Measurements from ENCODE around the gene RUNX1. TPM values are rescaled to one million over a fixed set of nuclear protein-coding genes. Genes with fewer than 3 reads are reported as not detected.

Gene RUNX1
- total RNA-seq, 1 donor from 2014 or later = 7.8 TPM

DNA sequence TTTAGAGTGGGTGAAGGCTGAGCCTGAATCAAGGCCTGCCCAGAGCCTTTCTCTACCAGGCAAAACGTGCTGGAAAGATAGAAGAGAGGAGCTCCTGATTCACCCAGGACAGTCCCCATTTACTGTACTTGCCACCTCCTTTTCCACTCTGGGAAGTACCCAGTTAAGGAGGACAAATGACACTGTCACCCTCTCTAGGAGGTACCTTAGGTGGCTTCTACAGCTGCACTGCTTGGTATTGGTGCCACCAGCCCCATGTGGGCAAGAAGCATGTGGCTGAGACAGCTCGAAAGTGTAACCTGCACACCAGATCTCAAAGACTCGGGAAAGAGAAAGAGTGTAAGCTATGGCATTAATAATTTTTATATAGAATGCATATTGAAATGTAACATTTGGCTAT lies 42.3 kb downstream of the RUNX1 start:
- Histone ChIP-seq H3K36me3 (ENCODE audit: control insufficient read depth in 3 of 3, insufficient read depth in 3 of 3, low read length in 3 of 3) (no peaks in the 10 kb centered on the region), H3K9me3 (ENCODE audit: control insufficient read depth in 3 of 3, low read length in 3 of 3) (no peaks in the 10 kb centered on the region), H3K27ac (ENCODE audit: low read depth, low read length) (no peak overlapping the region), H3K4me3 (ENCODE audit: low read length in 3 of 3) (no peak overlapping the region), H3K9ac (ENCODE audit: low read depth in 1 of 3, low read length in 3 of 3) (no peak overlapping the region), H3K4me1 (ENCODE audit: control insufficient read depth in 3 of 3, insufficient read depth in 3 of 3, low read length in 3 of 3) (no peaks in the 10 kb centered on the region), H3K27me3 (ENCODE audit: control insufficient read depth in 3 of 3, insufficient read depth in 3 of 3, low read length in 3 of 3) (no peaks in the 10 kb centered on the region)

DNA sequence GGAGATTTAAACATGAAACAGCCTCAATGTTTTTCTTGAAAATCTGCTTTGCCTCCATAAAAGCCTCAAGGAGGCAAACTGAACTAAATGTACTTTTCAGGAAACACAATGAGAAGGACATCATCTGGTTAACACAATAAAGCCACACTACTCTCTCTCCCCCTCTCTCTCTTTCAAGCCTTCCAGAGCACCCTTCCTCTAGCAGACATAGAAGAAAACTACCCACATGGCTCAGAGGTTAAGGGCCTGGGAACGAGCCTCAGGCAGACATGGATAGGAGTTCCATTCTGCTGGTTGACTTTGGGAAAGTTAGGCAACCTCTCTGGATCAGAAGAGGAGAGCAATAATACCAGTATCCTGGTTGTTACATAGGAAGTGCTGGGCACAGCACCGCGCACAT lies 42.9 kb downstream of the RUNX1 start:
- no peaks in the 10 kb centered on the region for H3K27me3 ChIP-seq (ENCODE audit: control insufficient read depth in 3 of 3, insufficient read depth in 3 of 3, low read length in 3 of 3)
- no peak overlapping the region for H3K27ac ChIP-seq (ENCODE audit: low read depth, low read length)
- no peaks in the 10 kb centered on the region for H3K4me1 ChIP-seq (ENCODE audit: control insufficient read depth in 3 of 3, insufficient read depth in 3 of 3, low read length in 3 of 3)
- H3K36me3 ChIP-seq (ENCODE audit: control insufficient read depth in 3 of 3, insufficient read depth in 3 of 3, low read length in 3 of 3) = no peaks in the 10 kb centered on the region
- H3K4me3 ChIP-seq (ENCODE audit: low read length in 3 of 3) = no peak overlapping the region
- H3K9me3 ChIP-seq (ENCODE audit: control insufficient read depth in 3 of 3, low read length in 3 of 3) = no peaks in the 10 kb centered on the region
- no peak overlapping the region for H3K9ac ChIP-seq (ENCODE audit: low read depth in 1 of 3, low read length in 3 of 3)

GRCh38 chr21:35005560-35006224 lies 43.4 kb downstream of the RUNX1 start:
- Histone ChIP-seq H3K36me3 (ENCODE audit: control insufficient read depth in 3 of 3, insufficient read depth in 3 of 3, low read length in 3 of 3) (no peaks in the 10 kb centered on the region), H3K27me3 (ENCODE audit: control insufficient read depth in 3 of 3, insufficient read depth in 3 of 3, low read length in 3 of 3) (no peaks in the 10 kb centered on the region), H3K4me1 (ENCODE audit: control insufficient read depth in 3 of 3, insufficient read depth in 3 of 3, low read length in 3 of 3) (no peaks in the 10 kb centered on the region), H3K9me3 (ENCODE audit: control insufficient read depth in 3 of 3, low read length in 3 of 3) (no peaks in the 10 kb centered on the region), H3K4me3 (ENCODE audit: low read length in 3 of 3) (no peak overlapping the region), H3K9ac (ENCODE audit: low read depth in 1 of 3, low read length in 3 of 3) (no peak overlapping the region), H3K27ac (ENCODE audit: low read depth, low read length) (no peak overlapping the region)

GRCh38 chr21:35005077-35005476 lies 44.0 kb downstream of the RUNX1 start:
- Histone ChIP-seq H3K27ac (ENCODE audit: low read depth, low read length) (no peak overlapping the region), H3K36me3 (ENCODE audit: control insufficient read depth in 3 of 3, insufficient read depth in 3 of 3, low read length in 3 of 3) (no peaks in the 10 kb centered on the region), H3K9ac (ENCODE audit: low read depth in 1 of 3, low read length in 3 of 3) (no peak overlapping the region), H3K27me3 (ENCODE audit: control insufficient read depth in 3 of 3, insufficient read depth in 3 of 3, low read length in 3 of 3) (no peaks in the 10 kb centered on the region), H3K9me3 (ENCODE audit: control insufficient read depth in 3 of 3, low read length in 3 of 3) (no peaks in the 10 kb centered on the region), H3K4me1 (ENCODE audit: control insufficient read depth in 3 of 3, insufficient read depth in 3 of 3, low read length in 3 of 3) (no peaks in the 10 kb centered on the region), H3K4me3 (ENCODE audit: low read length in 3 of 3) (no peak overlapping the region)

DNA sequence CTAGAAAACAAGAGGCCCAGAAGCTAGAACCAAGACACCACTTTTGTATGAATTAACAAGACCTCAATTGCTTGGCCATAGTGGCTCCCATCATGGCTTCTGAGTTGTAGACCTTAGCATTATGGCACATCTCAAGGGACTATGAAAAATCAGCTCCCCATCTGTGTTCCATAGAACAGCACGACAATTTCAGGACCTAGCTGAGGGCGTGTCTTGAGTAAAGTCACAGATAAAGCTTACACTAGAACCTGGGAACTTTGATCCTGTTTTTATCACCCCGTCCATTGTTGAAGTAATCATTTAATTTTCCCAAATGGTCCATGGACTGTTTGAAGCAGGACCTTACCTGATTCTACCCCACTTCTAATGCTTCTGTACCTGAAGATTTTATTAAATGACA lies 44.8 kb downstream of the RUNX1 start:
- H3K27ac ChIP-seq (ENCODE audit: low read depth, low read length) = no peak overlapping the region
- no peaks in the 10 kb centered on the region for H3K36me3 ChIP-seq (ENCODE audit: control insufficient read depth in 3 of 3, insufficient read depth in 3 of 3, low read length in 3 of 3)
- H3K27me3 ChIP-seq (ENCODE audit: control insufficient read depth in 3 of 3, insufficient read depth in 3 of 3, low read length in 3 of 3) = no peaks in the 10 kb centered on the region

GRCh38 chr21:35002879-35003722 lies 46.0 kb downstream of the RUNX1 start:
- Histone ChIP-seq H3K9me3 (ENCODE audit: control insufficient read depth in 3 of 3, low read length in 3 of 3) (no peaks in the 10 kb centered on the region), H3K4me3 (ENCODE audit: low read length in 3 of 3) (no peak overlapping the region), H3K27me3 (ENCODE audit: control insufficient read depth in 3 of 3, insufficient read depth in 3 of 3, low read length in 3 of 3) (no peaks in the 10 kb centered on the region), H3K27ac (ENCODE audit: low read depth, low read length) (no peak overlapping the region), H3K9ac (ENCODE audit: low read depth in 1 of 3, low read length in 3 of 3) (no peak overlapping the region), H3K36me3 (ENCODE audit: control insufficient read depth in 3 of 3, insufficient read depth in 3 of 3, low read length in 3 of 3) (no peaks in the 10 kb centered on the region), H3K4me1 (ENCODE audit: control insufficient read depth in 3 of 3, insufficient read depth in 3 of 3, low read length in 3 of 3) (peaks cover 10 to 14% (median 12%) of the 10 kb centered on the region in 3 donors)

More for the DNA sequence above, 44.8 kb downstream of the RUNX1 start:
- H3K4me3 ChIP-seq (ENCODE audit: low read length in 3 of 3) = no peak overlapping the region
- peaks cover 3 to 6% (median 5%) of the 10 kb centered on the region in 3 donors for H3K4me1 ChIP-seq (ENCODE audit: control insufficient read depth in 3 of 3, insufficient read depth in 3 of 3, low read length in 3 of 3)
- H3K9me3 ChIP-seq (ENCODE audit: control insufficient read depth in 3 of 3, low read length in 3 of 3) = no peaks in the 10 kb centered on the region
- H3K9ac ChIP-seq (ENCODE audit: low read depth in 1 of 3, low read length in 3 of 3) = no peak overlapping the region

- Histone ChIP-seq H3K36me3 (ENCODE audit: control insufficient read depth in 3 of 3, insufficient read depth in 3 of 3, low read length in 3 of 3) (no peaks in the 10 kb centered on the region), H3K4me1 (ENCODE audit: control insufficient read depth in 3 of 3, insufficient read depth in 3 of 3, low read length in 3 of 3) (peaks cover 16 to 36% (median 28%) of the 10 kb centered on the region in 3 donors), H3K27me3 (ENCODE audit: control insufficient read depth in 3 of 3, insufficient read depth in 3 of 3, low read length in 3 of 3) (no peaks in the 10 kb centered on the region), H3K4me3 (ENCODE audit: low read length in 3 of 3) (no peak overlapping the region), H3K9me3 (ENCODE audit: control insufficient read depth in 3 of 3, low read length in 3 of 3) (no peaks in the 10 kb centered on the region), H3K27ac (ENCODE audit: low read depth, low read length) (peak overlapping the region; percentile 58), H3K9ac (ENCODE audit: low read depth in 1 of 3, low read length in 3 of 3) (peak overlapping the region in 1 of 3 donors; percentile 33)
Measured at GRCh38 chr21:34999397-34999941, 49.6 kb downstream of the RUNX1 start.

- peak overlapping the region; percentile 2 for H3K27ac ChIP-seq (ENCODE audit: low read depth, low read length)
- no peak overlapping the region for H3K4me3 ChIP-seq (ENCODE audit: low read length in 3 of 3)
- H3K36me3 ChIP-seq (ENCODE audit: control insufficient read depth in 3 of 3, insufficient read depth in 3 of 3, low read length in 3 of 3) = no peaks in the 10 kb centered on the region
- H3K4me1 ChIP-seq (ENCODE audit: control insufficient read depth in 3 of 3, insufficient read depth in 3 of 3, low read length in 3 of 3) = peaks cover 16 to 39% (median 34%) of the 10 kb centered on the region in 3 donors
- no peak overlapping the region for H3K9ac ChIP-seq (ENCODE audit: low read depth in 1 of 3, low read length in 3 of 3)
- no peaks in the 10 kb centered on the region for H3K9me3 ChIP-seq (ENCODE audit: control insufficient read depth in 3 of 3, low read length in 3 of 3)
- no peaks in the 10 kb centered on the region for H3K27me3 ChIP-seq (ENCODE audit: control insufficient read depth in 3 of 3, insufficient read depth in 3 of 3, low read length in 3 of 3)
Measured at GRCh38 chr21:34998176-34998575, 50.9 kb downstream of the RUNX1 start.

- Histone ChIP-seq H3K4me1 (ENCODE audit: control insufficient read depth in 3 of 3, insufficient read depth in 3 of 3, low read length in 3 of 3) (peaks cover 16 to 45% (median 34%) of the 10 kb centered on the region in 3 donors), H3K27me3 (ENCODE audit: control insufficient read depth in 3 of 3, insufficient read depth in 3 of 3, low read length in 3 of 3) (no peaks in the 10 kb centered on the region), H3K27ac (ENCODE audit: low read depth, low read length) (no peak overlapping the region), H3K9me3 (ENCODE audit: control insufficient read depth in 3 of 3, low read length in 3 of 3) (no peaks in the 10 kb centered on the region), H3K36me3 (ENCODE audit: control insufficient read depth in 3 of 3, insufficient read depth in 3 of 3, low read length in 3 of 3) (no peaks in the 10 kb centered on the region), H3K4me3 (ENCODE audit: low read length in 3 of 3) (no peak overlapping the region), H3K9ac (ENCODE audit: low read depth in 1 of 3, low read length in 3 of 3) (no peak overlapping the region)
Measured at GRCh38 chr21:34997294-34997693, 51.8 kb downstream of the RUNX1 start.
